Measurements from ENCODE around the gene SMNDC1.
A peak's percentile ranks its signal among the peaks of the same experiment; 100 is the strongest.
"Not testable (repeated sequence)": the region's sequence is repeated elsewhere in the genome, so short reads cannot be mapped to it uniquely, and the experiment has no call there.

Gene SMNDC1

DNA sequence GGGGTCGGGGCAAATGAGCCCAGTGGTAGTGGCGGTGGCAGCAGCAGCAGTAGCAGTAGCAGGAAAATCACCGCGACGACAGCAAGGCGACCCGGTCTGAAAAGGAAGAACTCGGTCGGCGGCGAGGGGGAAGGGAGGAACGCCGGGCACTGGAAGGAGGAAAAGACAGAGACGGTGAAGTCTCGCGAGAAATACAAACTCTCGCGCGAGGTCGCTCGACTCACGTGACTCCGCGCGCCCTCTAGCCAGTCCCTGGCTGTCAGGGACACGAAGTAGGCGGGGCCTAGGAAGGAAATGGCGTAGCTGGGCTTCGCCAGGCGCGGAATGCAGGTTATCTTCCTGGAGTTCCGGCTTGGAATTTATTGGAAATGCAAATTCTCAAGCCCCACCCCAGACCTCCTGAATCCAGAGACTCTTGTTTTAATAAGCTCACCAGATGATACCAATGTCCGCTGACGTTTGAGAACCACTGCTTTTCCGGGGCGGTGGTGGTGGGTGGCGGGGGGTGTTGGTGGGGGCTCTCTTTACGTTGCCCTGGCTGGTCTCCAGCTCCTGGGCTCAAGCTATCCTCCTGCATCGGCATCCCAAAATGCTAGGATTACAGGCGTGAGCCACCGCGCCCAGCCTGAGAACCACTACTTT, at the start of gene SMNDC1:
TSS of gene SMNDC1 (minus strand) at position 141 of the 642 bp plus-strand sequence. CDS start 1,333 bp downstream, outside the sequence.
- DNase-seq = peak; percentile 97 to 99

DNA sequence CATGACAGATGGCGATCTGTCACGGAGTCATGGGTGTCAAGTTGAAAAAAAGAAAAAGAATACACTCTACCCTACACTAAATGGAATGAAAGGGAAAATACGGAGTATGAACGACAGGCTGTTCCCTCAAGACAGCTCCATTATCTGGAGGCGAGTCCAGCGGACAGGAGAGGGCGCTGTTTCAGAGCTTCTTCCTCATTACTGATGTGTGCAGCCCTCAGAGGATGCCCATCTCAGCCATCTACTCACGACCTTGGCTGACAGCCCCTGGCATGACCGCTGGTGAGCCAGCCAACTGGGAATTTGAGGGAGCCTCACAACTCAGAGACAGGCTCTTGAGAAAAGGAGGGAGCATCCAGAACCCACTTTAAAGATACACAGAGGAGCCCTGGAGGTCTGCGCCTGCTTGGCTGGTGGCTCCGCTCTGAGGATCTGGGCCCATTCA, 49.6 kb upstream of the SMNDC1 start:
- DNase-seq = peak; percentile 84 to 89

DNA sequence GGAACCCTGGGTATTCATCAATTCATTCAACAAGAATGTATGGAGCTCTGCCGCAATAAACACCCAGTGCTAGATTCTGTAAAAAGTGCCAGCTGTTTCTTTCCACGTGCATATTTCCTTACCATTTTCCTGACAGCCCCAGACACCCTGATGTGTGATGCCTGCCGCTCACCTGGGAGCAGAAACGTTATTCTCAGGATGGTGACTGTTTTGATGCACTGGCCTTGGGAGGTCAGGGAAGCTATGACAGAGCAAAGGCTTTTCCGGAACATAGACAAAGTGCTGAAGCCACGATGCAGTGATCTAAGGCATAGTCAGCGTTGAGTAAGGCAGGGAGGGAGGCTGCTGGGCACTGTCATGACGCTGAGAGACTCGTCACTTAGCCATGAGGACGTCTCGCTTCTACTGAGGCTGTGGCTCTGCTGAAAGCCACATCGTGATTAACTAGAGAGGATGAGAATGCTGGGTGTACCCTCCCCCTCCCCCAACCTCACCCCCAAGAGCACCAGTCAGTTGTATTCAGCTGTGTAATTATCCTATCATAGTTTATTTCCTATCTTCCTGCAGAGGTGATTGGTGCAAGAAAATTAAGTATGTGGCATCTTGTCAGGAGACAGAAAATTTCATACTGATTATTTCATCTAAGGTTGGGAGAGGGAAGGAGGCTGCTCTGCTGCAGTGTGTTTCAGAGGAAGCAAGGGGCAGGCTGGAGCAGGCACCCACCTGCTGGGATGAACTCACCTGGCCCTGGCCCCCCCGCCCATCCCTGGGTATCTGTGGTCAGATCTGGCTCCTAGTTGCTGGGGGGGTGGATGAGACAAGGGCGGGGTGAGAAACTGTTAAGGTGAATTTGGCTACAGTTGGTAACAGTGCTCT, 48.8 kb upstream of the SMNDC1 start:
- DNase-seq = peak; percentile 61

DNA sequence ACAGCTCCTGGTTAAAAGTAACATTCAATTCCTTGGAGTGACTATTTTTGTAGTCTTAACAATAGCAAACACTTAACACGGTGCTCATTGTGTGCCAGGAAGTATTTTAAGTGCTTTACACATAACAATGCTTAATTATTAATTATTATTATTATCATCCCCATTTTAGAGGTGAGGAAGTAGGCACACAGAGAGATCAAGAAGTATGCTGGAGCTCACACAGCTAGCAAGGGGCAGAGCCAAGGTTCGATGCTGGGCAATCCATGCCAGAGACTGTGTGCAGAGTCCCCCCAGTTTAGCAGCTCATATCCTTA, 48.2 kb upstream of the SMNDC1 start:
- DNase-seq = no peak

DNA sequence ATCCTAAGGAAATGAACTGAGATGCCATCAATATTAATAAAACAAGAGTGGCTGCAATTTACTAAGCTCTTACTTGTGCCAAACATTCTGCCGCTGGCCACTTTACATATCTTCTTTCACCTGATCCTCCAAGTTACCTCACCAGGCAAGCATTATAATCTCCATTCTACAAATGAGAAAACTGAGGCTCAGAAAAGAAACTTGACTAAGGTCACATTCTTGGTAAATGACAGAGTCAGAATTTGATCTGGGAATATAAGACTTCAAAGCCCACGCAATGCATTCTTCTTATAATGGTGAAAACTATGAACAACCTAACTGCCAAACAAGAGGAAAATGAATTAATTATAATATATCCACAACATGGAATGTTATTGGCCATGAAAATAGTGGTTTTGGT, 46.1 kb upstream of the SMNDC1 start:
- no peak for DNase-seq

DNA sequence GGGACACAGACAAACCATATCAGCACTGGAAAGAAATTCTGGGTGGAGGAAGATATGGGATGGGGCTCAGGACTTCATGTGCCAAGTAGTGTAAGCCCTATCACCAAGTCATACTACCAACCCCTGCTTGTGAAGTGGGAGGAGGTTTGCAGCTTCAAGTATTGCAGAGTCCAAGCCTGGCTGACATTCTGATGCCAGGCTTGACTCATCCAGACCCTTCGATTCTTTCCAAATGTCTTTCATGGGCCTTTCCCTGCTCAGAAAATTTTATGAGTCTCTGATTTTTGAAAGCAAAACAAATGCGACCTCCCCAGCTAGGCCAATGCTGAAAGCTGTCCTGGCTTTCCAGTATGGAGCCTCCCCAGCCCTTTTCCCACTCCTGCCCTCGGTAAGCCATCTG, 45.1 kb upstream of the SMNDC1 start:
- DNase-seq = no peak

DNA sequence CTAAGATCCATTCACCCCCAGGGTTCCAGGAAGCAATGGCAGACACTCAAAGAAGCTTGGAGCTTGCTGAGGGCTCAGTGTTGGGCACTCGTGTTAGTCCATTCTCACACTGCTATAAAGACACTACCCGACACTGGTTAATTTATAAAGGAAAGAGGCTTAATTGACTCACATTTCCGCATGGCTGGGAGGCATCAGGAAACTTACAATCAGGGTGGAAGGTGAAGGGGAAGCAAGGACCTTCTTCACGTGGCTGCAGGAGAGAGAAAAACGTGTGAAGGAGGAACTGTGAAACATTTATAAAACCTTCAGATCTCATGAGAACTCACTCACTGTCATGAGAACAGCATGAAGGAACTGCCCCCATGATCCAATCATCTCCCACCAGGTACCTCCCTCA, 44.7 kb upstream of the SMNDC1 start:
- no peak for DNase-seq

DNA sequence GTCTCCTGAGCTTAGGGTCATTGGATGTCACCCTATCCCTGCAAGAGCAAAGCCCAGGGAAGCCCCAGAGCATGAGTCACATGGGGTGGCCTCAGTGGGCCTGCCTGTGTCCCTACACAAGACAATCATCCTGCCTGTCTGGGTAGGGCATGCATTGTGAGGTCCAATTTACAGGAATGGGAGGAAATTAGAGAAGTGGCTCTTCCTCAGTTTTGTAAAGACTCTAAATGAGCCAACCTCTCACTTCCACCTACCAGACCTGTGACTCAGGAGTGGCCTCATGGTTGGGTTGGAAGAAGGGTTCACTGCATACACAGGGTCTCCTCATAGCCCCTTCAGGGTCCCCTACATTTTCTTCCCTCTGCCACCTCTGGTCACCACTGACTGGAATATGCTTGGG, 43.6 kb upstream of the SMNDC1 start:
- DNase-seq = no peak

DNA sequence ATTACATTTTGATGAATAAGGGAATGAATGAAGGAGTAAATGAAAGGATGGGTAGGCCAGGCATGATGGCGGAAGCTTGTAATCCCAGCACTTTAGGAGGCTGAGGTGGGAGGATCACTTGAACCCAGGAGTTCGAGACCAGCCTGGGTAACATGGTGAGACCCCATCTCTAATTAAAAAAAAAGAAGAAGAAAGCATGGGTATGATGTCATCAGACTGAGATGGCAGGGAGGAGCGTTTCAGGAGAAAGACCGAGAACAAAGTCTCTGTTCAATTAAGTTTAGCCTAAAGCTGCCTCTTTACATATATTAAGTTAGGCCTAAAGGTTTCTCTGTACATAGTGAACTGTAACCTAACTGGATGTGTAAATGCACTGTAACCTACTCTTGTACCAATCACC, 42.2 kb upstream of the SMNDC1 start:
- DNase-seq = no peak

DNA sequence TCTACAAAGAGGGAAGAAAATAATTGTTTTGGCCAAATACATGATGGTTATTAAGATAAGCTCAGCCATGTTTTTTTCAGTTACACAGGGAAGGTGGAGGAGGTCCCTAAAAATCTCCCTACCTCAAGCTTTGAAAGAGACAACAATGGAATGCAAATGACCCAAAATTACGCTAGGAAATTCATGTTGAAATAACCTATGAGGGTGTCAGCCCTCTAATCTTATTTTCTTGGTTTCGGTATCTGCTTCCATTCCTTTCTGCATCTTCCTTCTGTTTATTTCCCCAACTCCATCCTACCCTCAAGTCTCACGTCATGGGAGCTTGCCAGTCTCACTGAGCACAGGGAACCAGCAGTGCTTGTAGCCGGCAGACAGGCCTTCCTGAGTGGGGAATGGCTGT, 40.6 kb upstream of the SMNDC1 start:
- no peak for DNase-seq

DNA sequence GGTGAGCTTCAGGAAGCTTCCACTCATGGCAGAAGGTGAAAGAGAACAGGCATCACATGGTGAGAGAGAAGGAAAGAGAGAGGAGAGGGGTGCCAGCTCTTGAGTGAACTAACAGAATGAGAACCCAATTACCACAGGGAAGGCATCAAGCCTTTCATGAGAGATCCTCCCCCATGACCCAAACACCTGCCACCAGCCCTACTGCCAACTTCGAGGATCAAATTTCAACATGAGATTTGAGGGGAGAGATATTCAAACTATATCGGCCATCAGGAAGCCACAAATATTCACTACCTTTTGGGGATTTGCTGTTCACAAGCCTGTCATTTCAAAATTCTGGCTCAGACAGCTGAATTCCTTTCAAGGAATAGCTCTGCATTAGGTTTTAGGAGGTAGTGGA, 39.9 kb upstream of the SMNDC1 start:
- no peak for DNase-seq

DNA sequence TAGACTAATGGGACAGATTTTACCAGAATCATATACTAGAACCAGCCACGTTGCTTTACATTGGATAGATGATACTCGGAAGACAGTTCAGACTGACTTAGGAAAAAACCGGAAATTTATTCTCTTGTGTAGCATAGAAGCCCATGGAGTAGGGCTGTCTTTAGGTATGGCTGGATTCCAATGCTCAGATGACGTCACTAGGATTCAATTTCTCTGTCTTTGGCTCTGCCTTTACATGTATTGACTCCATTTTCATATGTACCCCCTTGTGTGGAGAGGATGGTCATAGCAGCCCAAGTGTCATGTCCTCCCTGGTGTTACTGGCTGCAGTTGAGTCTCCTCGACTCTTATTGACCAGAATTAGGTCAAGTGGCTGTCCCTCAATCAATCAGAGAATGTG, 39.2 kb upstream of the SMNDC1 start:
- DNase-seq = no peak

DNA sequence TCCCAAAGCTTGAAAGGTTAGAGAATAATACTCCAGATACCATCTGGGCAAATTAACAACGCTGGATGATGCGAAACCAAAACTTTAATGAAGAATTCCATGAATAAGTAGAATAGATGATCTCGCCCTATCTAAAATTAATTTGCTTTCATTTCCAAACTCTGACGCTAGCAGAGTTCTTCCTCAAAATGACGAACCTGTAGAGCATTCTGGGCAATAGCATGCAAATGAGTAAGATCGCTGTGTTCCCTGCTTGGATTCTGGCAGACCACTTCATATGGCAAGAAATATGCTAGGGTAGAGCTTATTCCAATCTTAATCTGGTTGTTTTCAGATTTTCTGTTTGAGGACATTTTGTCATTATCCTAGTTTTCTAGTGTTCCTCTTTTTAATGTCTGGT, 36.1 kb upstream of the SMNDC1 start:
- no peak for DNase-seq

DNA sequence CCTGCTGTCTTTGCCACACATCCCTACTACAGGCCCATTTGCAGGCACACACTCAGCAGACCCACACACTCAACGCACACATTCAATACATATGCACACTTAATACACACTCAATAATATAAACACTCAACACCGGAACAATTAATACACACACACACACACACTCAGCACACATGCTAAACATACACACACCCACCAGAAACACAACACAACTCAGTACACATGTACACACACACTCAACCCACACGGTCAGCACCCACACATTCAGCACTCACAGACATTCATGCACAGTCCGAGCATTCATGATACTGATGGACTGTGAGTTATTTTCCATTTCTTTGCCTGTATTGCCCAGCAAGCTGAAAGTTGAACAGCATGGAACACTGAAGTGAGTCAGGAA, 35.4 kb upstream of the SMNDC1 start:
- DNase-seq = no peak

DNA sequence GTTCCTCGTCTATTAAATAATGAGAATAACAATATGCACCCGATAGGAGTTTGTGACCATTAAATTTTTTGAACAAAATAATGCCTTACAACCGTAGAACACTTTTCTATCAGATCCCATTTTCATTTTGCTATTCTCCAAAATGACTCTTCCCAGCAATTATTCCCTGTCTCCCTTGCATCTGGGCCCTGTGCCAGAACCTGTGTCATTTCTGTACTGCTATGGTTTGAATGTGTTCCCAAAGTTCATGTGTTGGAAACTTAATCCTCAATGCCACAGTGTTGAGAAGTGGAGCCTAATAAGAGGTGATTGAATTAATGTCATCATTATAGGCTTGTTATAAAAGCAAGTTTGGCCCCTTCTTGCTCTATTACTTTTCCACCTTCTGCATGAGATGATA, 33.2 kb upstream of the SMNDC1 start:
- DNase-seq = no peak

DNA sequence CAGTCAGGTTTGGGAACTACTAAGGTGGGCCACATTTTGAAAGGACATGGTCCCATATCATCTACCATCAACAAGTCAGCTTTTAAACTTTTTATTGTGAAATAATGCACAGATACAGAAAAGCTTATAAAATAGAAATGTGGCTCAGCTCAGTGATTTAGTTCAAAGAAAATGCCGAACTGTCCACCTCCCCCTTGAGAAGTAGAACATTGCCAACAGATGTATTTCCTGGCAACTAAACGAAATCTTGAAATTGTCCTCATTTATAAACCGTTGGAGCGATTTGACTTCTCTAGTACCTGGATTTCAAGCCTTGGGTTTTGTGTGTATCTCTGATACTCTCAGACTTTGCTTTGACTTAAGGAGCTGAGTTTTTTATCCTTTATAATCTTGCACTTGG, 32.7 kb upstream of the SMNDC1 start:
- DNase-seq = no peak

DNA sequence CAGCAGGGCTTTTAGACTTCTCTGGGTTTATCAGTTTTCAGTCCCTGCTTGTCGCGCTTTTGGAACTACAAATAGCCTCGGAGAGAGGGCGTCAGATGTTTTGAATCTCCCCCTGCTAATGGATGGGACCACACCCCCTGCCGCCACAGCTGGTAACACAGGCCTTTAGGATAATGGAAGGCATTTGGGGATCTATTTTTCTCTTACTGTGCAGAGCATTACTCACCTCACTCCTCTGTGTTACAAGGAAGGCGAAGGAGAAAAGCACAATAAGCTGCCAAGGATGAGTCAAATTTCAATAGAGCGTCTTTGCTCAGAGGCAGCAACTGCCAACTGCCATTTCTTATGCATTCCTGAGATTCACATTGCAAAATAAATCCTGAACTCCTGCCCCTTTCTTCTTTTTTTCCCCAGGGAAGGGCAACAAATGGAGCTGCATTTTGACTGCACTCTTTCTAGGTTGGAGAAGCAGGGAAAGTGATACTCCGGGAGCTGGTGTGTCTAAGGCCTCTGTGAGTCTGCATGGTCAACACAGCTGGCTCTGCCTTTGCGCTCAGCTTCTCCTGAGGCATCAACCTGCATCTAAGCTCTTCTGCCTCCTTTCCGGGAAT, 31.5 kb upstream of the SMNDC1 start:
- no peak for DNase-seq

DNA sequence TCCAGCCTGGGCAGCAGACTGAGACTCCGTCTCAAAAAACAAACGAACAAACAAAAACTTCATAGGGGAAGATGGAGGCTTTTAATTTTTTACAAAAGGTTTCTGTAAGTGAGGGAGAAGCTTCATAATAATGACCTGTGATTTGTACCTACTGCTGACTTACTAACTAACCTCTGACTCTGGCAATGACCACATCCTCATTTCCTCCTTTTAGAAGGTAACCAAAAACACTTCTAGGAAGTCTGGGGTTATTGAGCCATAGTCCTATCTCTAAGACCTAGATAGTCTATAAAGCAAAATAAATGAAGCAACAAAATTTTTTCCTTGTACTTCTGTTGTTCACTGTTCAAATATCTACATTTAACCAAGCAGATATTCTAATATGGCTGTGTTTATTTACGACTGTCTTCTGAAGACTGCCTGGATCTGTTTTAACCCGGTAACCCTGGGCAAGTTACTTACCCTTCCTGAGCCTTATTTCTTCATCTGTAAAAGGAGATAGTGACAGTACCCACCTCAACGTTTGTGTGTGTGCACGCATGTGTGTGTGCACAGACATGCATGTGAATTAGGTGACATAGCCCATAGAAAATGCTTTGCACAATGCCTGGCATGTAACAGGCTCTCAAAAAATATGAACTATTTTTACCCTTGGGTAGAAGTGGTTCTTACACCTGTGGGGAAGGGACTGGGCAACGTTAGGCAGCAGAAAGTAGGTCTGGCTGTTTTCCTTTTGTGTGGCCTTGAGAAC, 30.8 kb upstream of the SMNDC1 start:
- no peak for DNase-seq

DNA sequence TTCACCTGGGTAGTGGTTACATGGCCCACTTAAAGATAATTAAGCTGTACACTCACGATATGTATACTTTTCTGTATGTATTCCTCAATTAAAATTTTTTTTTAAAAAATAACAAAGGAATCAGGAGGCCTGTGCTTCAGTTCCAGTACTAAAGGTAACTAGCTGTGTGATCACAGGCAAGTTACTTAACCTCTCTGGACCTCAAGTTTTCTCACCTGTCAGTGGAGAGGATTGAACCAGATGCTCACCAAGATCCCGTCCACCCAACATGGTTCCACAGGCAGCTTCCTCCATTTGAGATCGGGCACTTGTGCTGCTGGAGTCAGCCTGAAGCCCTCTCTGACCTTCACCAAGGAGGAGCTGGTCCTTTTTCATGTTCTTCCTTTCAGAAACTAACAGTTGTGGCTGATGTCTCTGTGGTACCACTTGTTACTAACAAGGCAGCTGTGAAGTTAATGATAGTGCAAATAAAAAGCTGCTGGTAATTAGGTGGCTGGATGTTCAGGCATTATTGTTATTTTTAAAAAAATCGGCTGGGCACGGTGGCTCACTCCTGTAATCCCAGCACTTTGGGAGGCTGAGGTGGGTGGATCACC, 29.4 kb upstream of the SMNDC1 start:
- DNase-seq = no peak

DNA sequence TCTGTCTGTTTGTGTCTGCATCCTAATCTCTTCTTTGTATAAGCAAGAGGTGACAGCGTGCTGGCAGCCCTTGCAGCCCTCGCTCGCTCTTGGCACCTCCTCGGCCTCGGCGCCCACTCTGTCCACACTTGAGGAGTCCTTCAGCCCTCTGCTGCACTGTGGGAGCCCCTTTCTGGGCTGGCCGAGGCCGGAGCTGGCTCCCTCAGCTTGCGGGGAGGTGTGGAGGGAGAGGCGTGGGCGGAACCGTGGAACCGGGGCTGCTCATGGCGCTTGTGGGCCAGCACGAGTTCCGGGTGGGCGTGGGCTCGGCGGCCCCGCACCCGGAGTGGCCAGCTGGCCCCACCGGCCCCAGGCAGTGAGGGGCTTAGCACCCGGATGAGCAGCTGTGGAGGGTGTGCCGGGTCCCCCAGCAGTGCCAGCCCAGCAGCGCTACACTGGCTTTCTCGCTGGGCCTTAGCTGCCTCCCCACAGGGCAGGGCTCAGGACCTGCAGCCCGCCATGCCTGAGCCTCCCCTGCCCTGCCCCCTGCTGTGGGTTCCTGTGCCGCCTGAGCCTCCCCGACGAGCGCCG, 26.6 kb upstream of the SMNDC1 start:
- DNase-seq = not testable (repeated sequence)

DNA sequence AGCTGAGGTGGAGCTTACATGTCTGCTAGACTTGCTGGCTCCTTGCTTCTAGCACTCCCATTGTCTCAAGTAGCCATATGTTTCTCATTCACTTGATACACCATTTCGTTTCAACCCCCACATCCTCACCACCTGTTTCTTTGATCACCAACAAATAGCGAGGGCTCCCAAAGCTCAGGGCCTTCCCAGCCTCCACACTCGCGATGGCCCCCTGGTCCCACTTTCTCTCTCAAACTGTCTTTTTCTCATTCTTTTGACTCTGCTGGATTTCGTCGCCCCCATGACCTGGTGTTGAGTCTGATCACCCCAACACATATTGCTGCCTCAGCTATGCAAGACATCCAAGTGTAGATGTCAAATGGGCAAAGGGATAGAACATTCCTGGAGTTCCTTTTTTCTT, 26.0 kb upstream of the SMNDC1 start:
- no peak for DNase-seq

DNA sequence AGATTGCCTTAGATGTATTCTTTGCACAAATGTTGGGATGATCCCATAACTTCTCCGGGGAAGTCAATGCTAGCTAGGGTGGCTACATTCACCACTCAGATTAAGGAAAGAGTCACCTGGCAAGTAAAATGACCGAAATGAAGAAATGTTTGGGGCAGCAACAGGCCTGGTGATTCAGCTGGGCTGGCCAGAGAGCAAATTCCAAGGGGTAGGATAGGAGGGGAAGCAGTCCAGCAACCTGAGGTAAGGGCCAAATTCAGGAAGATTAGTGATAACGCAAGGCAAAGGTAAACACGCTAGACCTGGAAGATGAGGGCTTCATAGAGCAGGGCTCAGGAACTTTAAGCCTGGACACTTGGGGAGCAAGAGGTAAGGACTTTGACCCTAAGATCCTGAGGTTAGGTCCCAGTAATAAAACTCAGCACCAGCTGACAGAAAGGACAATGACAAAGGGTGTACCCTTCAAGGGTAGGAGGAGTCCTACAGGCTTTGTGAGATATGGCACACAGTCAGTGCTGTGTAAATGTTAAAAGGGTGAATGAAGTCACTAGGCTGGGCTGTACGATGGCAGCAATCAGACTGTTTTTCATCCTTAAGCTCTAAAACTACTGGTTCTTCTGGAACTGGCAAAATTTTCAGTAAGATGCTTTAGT, 22.7 kb upstream of the SMNDC1 start:
- no peak for DNase-seq
